ENCODE data around the gene FREY1. TPM values are rescaled to one million over a fixed set of nuclear protein-coding genes. Genes with fewer than 3 reads are reported as not detected.
"Not testable (repeated sequence)": the region's sequence is repeated elsewhere in the genome, so short reads cannot be mapped to it uniquely, and the experiment has no call there.

Gene FREY1
- total RNA-seq, 4 donors from 2014 or later, result 4.9 TPM; not detected in 3

GRCh38 chr11:45904309-45904915 lies 2.7 kb downstream of the FREY1 start:
- Histone ChIP-seq H3K9me3 (no peaks in the 10 kb centered on the region), H3K36me3 (peaks cover 0 to 5% (median 0%) of the 10 kb centered on the region in 3 donors), H3K27me3 (no peaks in the 10 kb centered on the region), H3K4me1 (peaks cover 0 to 35% (median 6%) of the 10 kb centered on the region in 4 donors), H3K27ac (peak overlapping the region in 2 of 4 donors; percentile 38 to 50), H3K4me3 (no peak overlapping the region)
- DNase-seq, result peak in 2 of 3 donors; percentile 84
- TF ChIP-seq POLR2A (IDR thresholded peaks at IDR 0.05) (no peak), CTCF (IDR thresholded peaks at IDR 0.05) (no peak)

GRCh38 chr11:45902452-45903380 lies 4.4 kb downstream of the FREY1 start:
- Histone ChIP-seq H3K4me1 (peaks cover 0 to 40% (median 10%) of the 10 kb centered on the region in 4 donors), H3K9me3 (no peaks in the 10 kb centered on the region), H3K4me3 (no peak overlapping the region), H3K27me3 (no peaks in the 10 kb centered on the region), H3K36me3 (no peaks in the 10 kb centered on the region), H3K27ac (no peak overlapping the region)
- DNase-seq, result no peak
- no peak for TF ChIP-seq POLR2A (IDR thresholded peaks at IDR 0.05)
- no peak for TF ChIP-seq CTCF (IDR thresholded peaks at IDR 0.05)

- Histone ChIP-seq H3K36me3 (no peaks in the 10 kb centered on the region), H3K27me3 (no peaks in the 10 kb centered on the region), H3K4me1 (peaks cover 0 to 36% (median 10%) of the 10 kb centered on the region in 4 donors), H3K27ac (no peak overlapping the region), H3K4me3 (no peak overlapping the region), H3K9me3 (no peaks in the 10 kb centered on the region)
- TF ChIP-seq CTCF (IDR thresholded peaks at IDR 0.05) (no peak), POLR2A (IDR thresholded peaks at IDR 0.05) (no peak)
- no peak for DNase-seq
Observed at GRCh38 chr11:45901626-45902025, 5.4 kb downstream of the FREY1 start.

GRCh38 chr11:45900916-45901617 lies 6.0 kb downstream of the FREY1 start:
- H3K27ac ChIP-seq, result no peak overlapping the region

GRCh38 chr11:45900175-45900800 lies 6.8 kb downstream of the FREY1 start:
- Histone ChIP-seq H3K4me1 (peaks cover 0 to 23% (median 10%) of the 10 kb centered on the region in 4 donors), H3K4me3 (peak overlapping the region; percentile 38 to 64 (median 58)), H3K27ac (peak overlapping the region in 1 of 4 donors; percentile 31)
- not testable (repeated sequence) for DNase-seq, H3K9me3 ChIP-seq, H3K27me3 ChIP-seq, H3K36me3 ChIP-seq

More at GRCh38 chr11:45900916-45901617, 6.0 kb downstream of the FREY1 start:
- Histone ChIP-seq H3K27me3 (no peaks in the 10 kb centered on the region), H3K36me3 (no peaks in the 10 kb centered on the region), H3K9me3 (no peaks in the 10 kb centered on the region), H3K4me3 (peak overlapping the region in 1 of 4 donors; percentile 55), H3K4me1 (peaks cover 0 to 30% (median 10%) of the 10 kb centered on the region in 4 donors)
- TF ChIP-seq CTCF (IDR thresholded peaks at IDR 0.05) (no peak), POLR2A (IDR thresholded peaks at IDR 0.05) (no peak)
- DNase-seq, result no peak

Measured in Peyer's patch (tissue), 4 donors.